AG09319 (cell line): Measurements from ENCODE around the gene EXOC6.

Experiments used
- DNase-seq: peaks from one replicate; pipeline ENCODE4 v3.0.0-alpha.2; 2010; ENCODE audit warnings: low read depth; ENCODE audit errors: extremely low read depth
- CTCF ChIP-seq: IDR thresholded peaks from 2 replicates; pipeline ENCODE4 v1.5.1; 2011; ENCODE audit warnings: low read depth, mild to moderate bottlenecking, inconsistent platforms, low read length, moderate library complexity

Gene EXOC6

GRCh38 chr10:93071177-93071472 is 222.8 kb downstream of the EXOC6 start:
- DNase-seq: no peak
- no peak for TF ChIP-seq CTCF

GRCh38 chr10:93071674-93072224 is 223.4 kb downstream of the EXOC6 start:
- no peak; the same call in 1 of the 2 replicates for TF ChIP-seq CTCF
- no peak for DNase-seq

- DNase-seq: no peak
- no peak for TF ChIP-seq CTCF
These were observed 223.9 kb downstream of the EXOC6 start for GRCh38 chr10:93072225-93072712.

- no peak for DNase-seq
- TF ChIP-seq CTCF: no peak
These were observed 224.6 kb downstream of the EXOC6 start for GRCh38 chr10:93072713-93073538.

GRCh38 chr10:93073539-93074146 is 225.3 kb downstream of the EXOC6 start, which contains the start of gene CYP26A1:
CYP26A1 (plus strand) TSS chr10:93073893; CDS start chr10:93073935, 42 bp downstream.
- TF ChIP-seq CTCF: no peak
- DNase-seq: no peak

GRCh38 chr10:93074147-93074596 is 225.9 kb downstream of the EXOC6 start:
- DNase-seq: no peak
- no peak for TF ChIP-seq CTCF
